Natural killer cell (primary cell): ENCODE measurements around the gene SPECC1. TPM values are rescaled to one million over a fixed set of nuclear protein-coding genes. Genes with fewer than 3 reads are reported as not detected.
"Not testable (repeated sequence)": the region's sequence is repeated elsewhere in the genome, so short reads cannot be mapped to it uniquely, and the experiment has no call there.

ENCODE experiments used
- ATAC-seq, 3 donors: fragments of 150-1000 bp in 2 of 3; fragments of 200-7000 bp in 1 of 3; cut with Tn5 transposase; 1 replicate in 1 of 3; 2 replicates in 2 of 3; pipeline ENCODE4 v1.10.0; 2021; ENCODE audit warnings: mild to moderate bottlenecking in 2 of 3, moderate library complexity in 2 of 3
- DNase-seq, 2 donors: peaks; one replicate each; pipeline versions ENCODE4 v3.0.0 to v3.0.0-alpha.2; 2013 to 2021; ENCODE audit warnings: mixed read lengths in 1 of 2
- H3K27ac ChIP-seq: one replicate; pipeline ENCODE4 v1.5.1; 2013; ENCODE audit warnings: mild to moderate bottlenecking, low read length
- H3K27me3 ChIP-seq: one replicate; pipeline ENCODE4 v1.6.1; 2013; ENCODE audit warnings: low read length; ENCODE audit not compliant: control insufficient read depth, insufficient read depth
- H3K36me3 ChIP-seq: one replicate; pipeline ENCODE4 v1.6.1; 2013; ENCODE audit warnings: low read length; ENCODE audit not compliant: control insufficient read depth, insufficient read depth
- H3K4me1 ChIP-seq: one replicate; pipeline ENCODE4 v1.6.1; 2013; ENCODE audit warnings: low read length; ENCODE audit not compliant: control insufficient read depth, insufficient read depth
- H3K4me3 ChIP-seq: one replicate; pipeline ENCODE4 v1.5.1; 2013; ENCODE audit warnings: low read length
- H3K9me3 ChIP-seq: one replicate; pipeline ENCODE4 v1.6.1; 2013; ENCODE audit warnings: low read length; ENCODE audit not compliant: control insufficient read depth, insufficient read depth
- H3K27ac Mint-ChIP-seq, 2 donors: one replicate each; pipeline ENCODE4 v1.8.0; 2022; ENCODE audit warnings: mild to moderate bottlenecking in 2 of 2, mixed read lengths in 2 of 2, moderate library complexity in 1 of 2
- H3K27me3 Mint-ChIP-seq, 2 donors: one replicate each; pipeline ENCODE4 v1.8.0; 2022; ENCODE audit warnings: low read depth in 2 of 2, mixed read lengths in 2 of 2
- H3K36me3 Mint-ChIP-seq: one replicate; pipeline ENCODE4 v1.8.0; 2022; ENCODE audit warnings: mixed read lengths
- H3K4me1 Mint-ChIP-seq, 2 donors: one replicate each; pipeline ENCODE4 v1.8.0; 2022; ENCODE audit warnings: mixed read lengths in 2 of 2
- H3K4me3 Mint-ChIP-seq: one replicate; pipeline ENCODE4 v1.8.0; 2022; ENCODE audit warnings: mild to moderate bottlenecking, moderate library complexity, mixed read lengths
- H3K9me3 Mint-ChIP-seq, 2 donors: one replicate each; pipeline ENCODE4 v1.8.0; 2022; ENCODE audit warnings: mixed read lengths in 2 of 2
- WGBS: methylation state at CpG from one replicate; pipeline ENCODE4 v1.1.7; 2013; ENCODE audit warnings: missing lambda C conversion rate; ENCODE audit not compliant: insufficient coverage; 5-methylcytosine and 5-hydroxymethylcytosine counted together
- intact Hi-C: fragments of 100-400 bp; cut with micrococcal nuclease; formaldehyde crosslinking; loops from one replicate; pipeline ENCODE4 v1.14.2; 2022
- total RNA-seq, 4 donors: library from RNA; stranded (reverse); fragments of 120-200 nt in 1 of 4; gene quantifications; one replicate each; pipeline versions ENCODE4 v1.2.3 to v1.2.4, GENCODE V29; 2013 to 2022
- TF ChIP-seq, protein P1 (sequence below): fragments of 200-600 bp; IDR thresholded peaks from one replicate; pipeline ENCODE4 v1.8.0; 2022; ENCODE audit warnings: antibody characterized with exemption

SPECC1 gene
- total RNA-seq, 3 donors from 2014 or later (not counting 1 experiment from before 2014, with no cell fraction given), result 29.3 to 45.1 (median 37.2) TPM

DNA sequence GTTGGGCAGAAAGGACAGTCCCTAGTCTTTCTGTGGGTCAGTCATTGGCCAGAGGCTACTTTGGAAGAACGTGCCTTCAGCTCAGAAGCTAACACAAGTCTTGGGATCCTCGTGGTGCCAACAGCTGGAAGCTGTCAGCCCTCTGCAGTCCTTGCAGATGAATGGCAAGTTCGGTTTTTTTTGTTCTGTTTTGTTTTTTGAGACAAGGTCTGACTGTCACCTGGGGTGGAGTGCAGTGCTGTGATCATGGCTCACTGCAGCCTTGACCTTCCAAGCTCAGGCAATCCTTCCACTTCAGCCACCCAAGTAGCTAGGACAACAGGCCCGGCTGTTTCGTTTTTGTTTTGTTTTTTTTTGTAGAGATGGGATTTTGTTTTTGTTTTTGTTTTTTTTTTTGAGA is 149.4 kb downstream of the SPECC1 start:
- Histone ChIP-seq H3K4me3 (no peak overlapping the region), H3K27me3 (no peaks in the 10 kb centered on the region), H3K36me3 (no peaks in the 10 kb centered on the region), H3K9me3 (no peaks in the 10 kb centered on the region), H3K4me1 (peaks cover 15% of the 10 kb centered on the region), H3K27ac (no peak overlapping the region)
- Mint-ChIP-seq H3K36me3 (no peaks in the 10 kb centered on the region), H3K27ac (no peak overlapping the region), H3K27me3 (no peaks in the 10 kb centered on the region), H3K9me3 (no peaks in the 10 kb centered on the region), H3K4me3 (no peak overlapping the region), H3K4me1 (peaks cover 7 to 12% of the 10 kb centered on the region in 2 donors)
- TF ChIP-seq, protein P1, sequence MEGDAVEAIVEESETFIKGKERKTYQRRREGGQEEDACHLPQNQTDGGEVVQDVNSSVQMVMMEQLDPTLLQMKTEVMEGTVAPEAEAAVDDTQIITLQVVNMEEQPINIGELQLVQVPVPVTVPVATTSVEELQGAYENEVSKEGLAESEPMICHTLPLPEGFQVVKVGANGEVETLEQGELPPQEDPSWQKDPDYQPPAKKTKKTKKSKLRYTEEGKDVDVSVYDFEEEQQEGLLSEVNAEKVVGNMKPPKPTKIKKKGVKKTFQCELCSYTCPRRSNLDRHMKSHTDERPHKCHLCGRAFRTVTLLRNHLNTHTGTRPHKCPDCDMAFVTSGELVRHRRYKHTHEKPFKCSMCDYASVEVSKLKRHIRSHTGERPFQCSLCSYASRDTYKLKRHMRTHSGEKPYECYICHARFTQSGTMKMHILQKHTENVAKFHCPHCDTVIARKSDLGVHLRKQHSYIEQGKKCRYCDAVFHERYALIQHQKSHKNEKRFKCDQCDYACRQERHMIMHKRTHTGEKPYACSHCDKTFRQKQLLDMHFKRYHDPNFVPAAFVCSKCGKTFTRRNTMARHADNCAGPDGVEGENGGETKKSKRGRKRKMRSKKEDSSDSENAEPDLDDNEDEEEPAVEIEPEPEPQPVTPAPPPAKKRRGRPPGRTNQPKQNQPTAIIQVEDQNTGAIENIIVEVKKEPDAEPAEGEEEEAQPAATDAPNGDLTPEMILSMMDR, result no peak
- DNase-seq (no peak), ATAC-seq (no peak)
- 93% methylated on average over 5 of the region's 5 CpGs for WGBS
- intact Hi-C loops, result no loop called here

DNA sequence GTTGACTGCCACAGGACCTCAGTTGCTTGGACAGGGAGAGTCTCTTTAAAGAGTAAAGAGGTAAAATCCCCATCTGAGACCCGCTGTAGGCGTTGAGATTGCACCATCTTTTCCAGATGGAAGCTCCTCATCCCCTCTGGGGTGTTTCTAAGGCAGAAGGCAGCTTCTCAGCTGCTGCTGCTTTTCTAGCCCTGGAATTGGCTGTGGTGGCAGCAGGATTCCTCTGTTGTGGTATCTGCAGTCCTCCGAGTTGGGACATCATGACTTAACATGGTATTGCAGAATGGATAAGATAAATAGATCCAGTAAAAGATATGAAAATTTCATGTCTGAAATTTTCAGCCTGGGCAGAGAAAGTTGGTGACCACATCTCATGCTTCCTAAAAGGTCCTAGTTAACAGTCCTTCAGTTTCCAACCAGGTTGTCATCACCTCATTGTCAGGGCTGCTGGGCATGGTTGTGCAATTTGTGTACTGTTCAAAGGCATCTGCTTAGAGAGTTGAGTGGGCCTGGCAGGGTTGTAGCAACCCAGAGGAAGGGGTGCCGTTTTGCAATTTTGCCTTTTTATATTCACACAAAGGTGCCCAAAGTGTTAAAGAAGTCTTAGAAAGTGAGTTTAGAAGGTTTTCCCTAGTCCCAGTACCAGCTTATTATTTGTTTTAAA is 150.4 kb downstream of the SPECC1 start:
- no peak overlapping the region for H3K4me3 Mint-ChIP-seq
- intact Hi-C loops, result no loop called here

DNA sequence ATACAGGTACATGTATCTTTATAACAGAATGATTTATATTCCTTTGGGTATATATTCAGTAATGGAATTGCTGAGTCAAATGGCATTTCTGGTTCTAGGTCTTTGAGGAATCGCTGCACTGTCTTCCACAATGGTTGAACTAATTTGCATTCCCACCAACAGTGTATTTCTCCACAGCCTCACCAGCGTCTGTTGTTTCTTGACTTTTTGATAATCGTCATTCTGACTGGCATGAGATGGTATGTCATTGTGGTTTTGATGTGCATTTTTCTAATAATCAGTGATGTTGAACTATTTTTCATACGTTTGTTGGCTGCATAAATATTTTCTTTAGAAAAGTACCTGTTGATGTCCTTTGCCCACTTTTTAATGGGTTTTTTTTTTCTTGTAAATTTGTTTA is 156.4 kb downstream of the SPECC1 start:
- H3K36me3 Mint-ChIP-seq, H3K4me1 ChIP-seq, H3K4me3 ChIP-seq, H3K27me3 ChIP-seq, H3K9me3 Mint-ChIP-seq, H3K27ac ChIP-seq, H3K9me3 ChIP-seq, H3K4me1 Mint-ChIP-seq, H3K27me3 Mint-ChIP-seq, H3K4me3 Mint-ChIP-seq, H3K36me3 ChIP-seq, ATAC-seq, DNase-seq, H3K27ac Mint-ChIP-seq, intact Hi-C loops: not testable (repeated sequence)
- 100% methylated on average over 4 of the region's 4 CpGs for WGBS

More for the DNA sequence above, 150.4 kb downstream of the SPECC1 start:
- Mint-ChIP-seq H3K27ac (no peak overlapping the region), H3K9me3 (no peaks in the 10 kb centered on the region), H3K27me3 (no peaks in the 10 kb centered on the region), H3K4me1 (peaks cover 7 to 12% of the 10 kb centered on the region in 2 donors), H3K36me3 (no peaks in the 10 kb centered on the region)
- Histone ChIP-seq H3K4me3 (no peak overlapping the region), H3K9me3 (no peaks in the 10 kb centered on the region), H3K27ac (no peak overlapping the region), H3K4me1 (peaks cover 15% of the 10 kb centered on the region), H3K36me3 (no peaks in the 10 kb centered on the region), H3K27me3 (no peaks in the 10 kb centered on the region)
- ATAC-seq (no peak), DNase-seq (no peak)
- 86% methylated on average over 4 of the region's 4 CpGs for WGBS
- TF ChIP-seq, protein P1, result no peak

DNA sequence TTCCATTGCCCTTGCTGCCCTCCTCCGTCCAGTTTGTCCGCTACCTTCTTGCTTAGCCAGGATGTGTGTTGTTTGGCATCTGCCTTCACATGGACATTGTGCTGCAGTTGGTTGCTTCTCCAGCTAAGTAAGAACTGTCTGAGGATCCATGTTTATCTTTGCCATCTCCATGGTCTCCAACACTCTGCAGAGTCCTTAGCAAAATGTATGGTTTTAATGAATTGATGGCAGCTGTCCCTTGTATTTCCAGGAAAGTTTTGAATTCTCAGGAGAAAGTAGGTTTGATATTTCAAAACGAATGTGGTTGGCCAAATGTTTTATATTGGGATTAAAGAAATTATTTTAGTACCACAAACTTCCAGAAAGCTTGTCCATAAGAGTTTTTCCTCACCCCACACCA is 160.9 kb downstream of the SPECC1 start:
- H3K27me3 Mint-ChIP-seq, result no peaks in the 10 kb centered on the region

More for the DNA sequence above, 160.9 kb downstream of the SPECC1 start:
- intact Hi-C loops, result no loop called here
- Histone ChIP-seq H3K9me3 (no peaks in the 10 kb centered on the region), H3K4me1 (no peaks in the 10 kb centered on the region), H3K27ac (no peak overlapping the region), H3K36me3 (no peaks in the 10 kb centered on the region), H3K4me3 (no peak overlapping the region), H3K27me3 (no peaks in the 10 kb centered on the region)
- DNase-seq, result no peak
- Mint-ChIP-seq H3K27ac (no peak overlapping the region), H3K4me1 (peaks cover 0 to 10% of the 10 kb centered on the region in 2 donors), H3K36me3 (no peaks in the 10 kb centered on the region), H3K4me3 (no peak overlapping the region), H3K9me3 (no peaks in the 10 kb centered on the region)
- ATAC-seq, result no peak
- 90% methylated on average over 3 of the region's 3 CpGs for WGBS
- TF ChIP-seq, protein P1, result no peak
